Panc1 (cell line): ENCODE results near the gene SRCAP.

Experiments used
- TF ChIP-seq, protein P1 (sequence below): fragments of 450-650 bp; IDR thresholded peaks from 2 replicates; pipeline ENCODE4 v1.5.1; 2017; ENCODE audit warnings: mild to moderate bottlenecking
- TF ChIP-seq, protein P2 (sequence below), 2 experiments: IDR thresholded peaks; 2 replicates each; pipeline ENCODE4 v1.6.1; 2011 to 2012; ENCODE audit warnings: low read depth in 2 of 2, control low read depth in 1 of 2, low read length in 1 of 2, mild to moderate bottlenecking in 1 of 2, moderate library complexity in 1 of 2; ENCODE audit not compliant: insufficient read depth in 1 of 2

DNA sequence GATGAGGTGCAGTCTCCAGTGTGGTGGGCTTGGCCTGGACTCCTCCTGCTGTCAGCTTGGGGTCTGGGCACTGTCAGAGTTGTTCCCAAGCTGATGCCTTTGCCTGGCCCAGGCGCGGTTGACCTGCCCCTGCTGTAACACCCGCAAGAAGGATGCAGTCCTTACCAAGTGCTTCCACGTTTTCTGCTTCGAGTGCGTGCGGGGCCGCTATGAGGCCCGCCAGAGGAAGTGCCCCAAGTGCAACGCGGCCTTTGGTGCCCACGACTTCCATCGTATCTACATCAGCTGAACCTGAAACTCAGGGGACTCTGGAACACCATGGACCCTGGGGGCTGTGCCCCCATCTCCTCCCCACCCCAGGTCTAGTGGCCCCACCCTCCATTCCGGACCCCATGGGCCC lies 74.9 kb downstream of the SRCAP start:
- TF ChIP-seq, protein P1, sequence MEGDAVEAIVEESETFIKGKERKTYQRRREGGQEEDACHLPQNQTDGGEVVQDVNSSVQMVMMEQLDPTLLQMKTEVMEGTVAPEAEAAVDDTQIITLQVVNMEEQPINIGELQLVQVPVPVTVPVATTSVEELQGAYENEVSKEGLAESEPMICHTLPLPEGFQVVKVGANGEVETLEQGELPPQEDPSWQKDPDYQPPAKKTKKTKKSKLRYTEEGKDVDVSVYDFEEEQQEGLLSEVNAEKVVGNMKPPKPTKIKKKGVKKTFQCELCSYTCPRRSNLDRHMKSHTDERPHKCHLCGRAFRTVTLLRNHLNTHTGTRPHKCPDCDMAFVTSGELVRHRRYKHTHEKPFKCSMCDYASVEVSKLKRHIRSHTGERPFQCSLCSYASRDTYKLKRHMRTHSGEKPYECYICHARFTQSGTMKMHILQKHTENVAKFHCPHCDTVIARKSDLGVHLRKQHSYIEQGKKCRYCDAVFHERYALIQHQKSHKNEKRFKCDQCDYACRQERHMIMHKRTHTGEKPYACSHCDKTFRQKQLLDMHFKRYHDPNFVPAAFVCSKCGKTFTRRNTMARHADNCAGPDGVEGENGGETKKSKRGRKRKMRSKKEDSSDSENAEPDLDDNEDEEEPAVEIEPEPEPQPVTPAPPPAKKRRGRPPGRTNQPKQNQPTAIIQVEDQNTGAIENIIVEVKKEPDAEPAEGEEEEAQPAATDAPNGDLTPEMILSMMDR: no peak
- TF ChIP-seq, protein P2, sequence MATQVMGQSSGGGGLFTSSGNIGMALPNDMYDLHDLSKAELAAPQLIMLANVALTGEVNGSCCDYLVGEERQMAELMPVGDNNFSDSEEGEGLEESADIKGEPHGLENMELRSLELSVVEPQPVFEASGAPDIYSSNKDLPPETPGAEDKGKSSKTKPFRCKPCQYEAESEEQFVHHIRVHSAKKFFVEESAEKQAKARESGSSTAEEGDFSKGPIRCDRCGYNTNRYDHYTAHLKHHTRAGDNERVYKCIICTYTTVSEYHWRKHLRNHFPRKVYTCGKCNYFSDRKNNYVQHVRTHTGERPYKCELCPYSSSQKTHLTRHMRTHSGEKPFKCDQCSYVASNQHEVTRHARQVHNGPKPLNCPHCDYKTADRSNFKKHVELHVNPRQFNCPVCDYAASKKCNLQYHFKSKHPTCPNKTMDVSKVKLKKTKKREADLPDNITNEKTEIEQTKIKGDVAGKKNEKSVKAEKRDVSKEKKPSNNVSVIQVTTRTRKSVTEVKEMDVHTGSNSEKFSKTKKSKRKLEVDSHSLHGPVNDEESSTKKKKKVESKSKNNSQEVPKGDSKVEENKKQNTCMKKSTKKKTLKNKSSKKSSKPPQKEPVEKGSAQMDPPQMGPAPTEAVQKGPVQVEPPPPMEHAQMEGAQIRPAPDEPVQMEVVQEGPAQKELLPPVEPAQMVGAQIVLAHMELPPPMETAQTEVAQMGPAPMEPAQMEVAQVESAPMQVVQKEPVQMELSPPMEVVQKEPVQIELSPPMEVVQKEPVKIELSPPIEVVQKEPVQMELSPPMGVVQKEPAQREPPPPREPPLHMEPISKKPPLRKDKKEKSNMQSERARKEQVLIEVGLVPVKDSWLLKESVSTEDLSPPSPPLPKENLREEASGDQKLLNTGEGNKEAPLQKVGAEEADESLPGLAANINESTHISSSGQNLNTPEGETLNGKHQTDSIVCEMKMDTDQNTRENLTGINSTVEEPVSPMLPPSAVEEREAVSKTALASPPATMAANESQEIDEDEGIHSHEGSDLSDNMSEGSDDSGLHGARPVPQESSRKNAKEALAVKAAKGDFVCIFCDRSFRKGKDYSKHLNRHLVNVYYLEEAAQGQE (IDR thresholded peaks at IDR 0.05; ENCODE audit: insufficient read depth in 1 of 2, low read depth in 2 of 2, low read length in 1 of 2): no peak
